H1 (cell line): Measurements from ENCODE around the gene FHL2. TPM values are rescaled to one million over a fixed set of nuclear protein-coding genes. Genes with fewer than 3 reads are reported as not detected.
A peak's percentile ranks its signal among the peaks of the same experiment; 100 is the strongest.

Experiments used
- CTCF ChIA-PET: fragments of 300-600 bp; sonication (Branson Sonifier 250); formaldehyde crosslinking; loops from one replicate; lab custom pipeline; 2021; ENCODE audit not compliant: partially characterized antibody; lab: Charles Lee
- POLR2A ChIA-PET: fragments of 300-600 bp; sonication (Branson Sonifier 250); formaldehyde crosslinking; loops from one replicate; lab custom pipeline; 2021; ENCODE audit warnings: inconsistent platforms; ENCODE audit not compliant: partially characterized antibody; lab: Charles Lee
- DNase-seq, 2 experiments: peaks; one replicate each; pipeline versions ENCODE4 v3.0.0 to v3.0.0-alpha.2; 2010 to 2022; ENCODE audit warnings: low spot score in 2 of 2, low read depth in 1 of 2, mixed read lengths in 1 of 2
- FAIRE-seq: peaks from 2 replicates; lab custom pipeline; 2011; peaks lifted over from hg19 to GRCh38; lab: Jason Lieb, UNC
- H2AFZ ChIP-seq: 2 replicates; pipeline ENCODE4 v1.8.1; 2012; ENCODE audit warnings: low read length, inconsistent platforms
- H2AK5ac ChIP-seq: 2 replicates; pipeline ENCODE4 v1.6.1; 2013; ENCODE audit warnings: low read depth, low read length
- H2BK120ac ChIP-seq: replicated peaks from 2 replicates; pipeline ENCODE3; 2013; ENCODE audit warnings: low read depth, low read length, inconsistent platforms
- H2BK12ac ChIP-seq: 2 replicates; pipeline ENCODE4 v1.6.1; 2013; ENCODE audit warnings: low read depth, low read length
- H2BK15ac ChIP-seq: 2 replicates; pipeline ENCODE4 v1.6.1; 2013; ENCODE audit warnings: low read length
- H2BK20ac ChIP-seq: 2 replicates; pipeline ENCODE4 v1.6.1; 2013; ENCODE audit warnings: low read length
- H2BK5ac ChIP-seq: 2 replicates; pipeline ENCODE4 v1.6.1; 2013; ENCODE audit warnings: low read depth, low read length
- H3K14ac ChIP-seq: 2 replicates; pipeline ENCODE4 v1.6.1; 2013; ENCODE audit warnings: inconsistent platforms; ENCODE audit not compliant: insufficient read length
- H3K18ac ChIP-seq: 2 replicates; pipeline ENCODE4 v1.6.1; 2013; ENCODE audit warnings: low read length; ENCODE audit errors: extremely low read depth
- H3K23ac ChIP-seq: 2 replicates; pipeline ENCODE4 v1.6.1; 2013; ENCODE audit warnings: inconsistent platforms; ENCODE audit not compliant: insufficient read length
- H3K23me2 ChIP-seq: 2 replicates; pipeline ENCODE4 v1.6.1; 2013; ENCODE audit warnings: low read depth, low read length
- H3K27ac ChIP-seq: 2 replicates; pipeline ENCODE4 v1.6.1; 2011; ENCODE audit warnings: low read depth, low read length, inconsistent platforms
- H3K27me3 ChIP-seq, 4 experiments: replicated peaks in 1 of 4; 1 replicate in 1 of 4; 2 replicates in 3 of 4; pipeline versions ENCODE4 v1.6.1 to v1.8.1; 2011 to 2013; ENCODE audit warnings: low read length in 3 of 4, mild to moderate bottlenecking in 3 of 4, inconsistent platforms in 2 of 4, mixed read lengths in 2 of 4, moderate library complexity in 1 of 4; ENCODE audit not compliant: control insufficient read depth in 3 of 4, insufficient read depth in 3 of 4; ENCODE audit errors: extremely low read depth in 1 of 4
- H3K36me3 ChIP-seq, 4 experiments: 2 replicates each; pipeline versions ENCODE4 v1.6.1 to v1.8.1; 2011 to 2013; ENCODE audit warnings: mild to moderate bottlenecking in 4 of 4, low read length in 3 of 4, moderate library complexity in 2 of 4, control low read depth in 1 of 4, inconsistent platforms in 1 of 4; ENCODE audit not compliant: insufficient read depth in 4 of 4, control insufficient read depth in 2 of 4
- H3K4ac ChIP-seq: replicated peaks from 2 replicates; pipeline ENCODE3; 2013; ENCODE audit warnings: low read length, low read depth, mixed read lengths, inconsistent platforms; ENCODE audit not compliant: insufficient read length
- H3K4me1 ChIP-seq, 4 experiments: replicated peaks in 1 of 4; 1 replicate in 1 of 4; 2 replicates in 3 of 4; pipeline versions ENCODE4 v1.6.1 to v1.8.1; 2011 to 2013; ENCODE audit warnings: low read length in 3 of 4, inconsistent platforms in 2 of 4, mixed read lengths in 1 of 4; ENCODE audit not compliant: insufficient read depth in 4 of 4, control insufficient read depth in 3 of 4
- H3K4me2 ChIP-seq, 2 experiments: 2 replicates each; pipeline versions ENCODE4 v1.6.1 to v1.8.1; 2011 to 2013; ENCODE audit warnings: low read depth in 2 of 2, low read length in 2 of 2, control low read depth in 1 of 2, inconsistent platforms in 1 of 2, mild to moderate bottlenecking in 1 of 2; ENCODE audit not compliant: insufficient read depth in 1 of 2
- H3K4me3 ChIP-seq, 4 experiments: fragments of 200-600, 300-600 bp in 1 of 4; sonication (generic), shearing (Covaris generic), sonication (Bioruptor Twin) in 1 of 4; 2 replicates each; pipeline versions ENCODE4 v1.5.1 to v1.8.1; 2011 to 2016; ENCODE audit warnings: low read length in 4 of 4, low read depth in 3 of 4, control low read depth in 2 of 4, inconsistent platforms in 2 of 4, mild to moderate bottlenecking in 2 of 4, mixed read lengths in 1 of 4, moderate library complexity in 1 of 4; ENCODE audit not compliant: insufficient read depth in 2 of 4; ENCODE audit errors: extremely low read depth in 1 of 4
- H3K56ac ChIP-seq: replicated peaks from 2 replicates; pipeline ENCODE3; 2013; ENCODE audit warnings: low read depth, mild to moderate bottlenecking, mixed read lengths, low read length, inconsistent platforms; ENCODE audit not compliant: insufficient read length
- H3K79me1 ChIP-seq: 2 replicates; pipeline ENCODE4 v1.6.1; 2013; ENCODE audit warnings: low read depth, low read length, control low read depth
- H3K79me2 ChIP-seq, 2 experiments: 2 replicates each; pipeline versions ENCODE4 v1.6.1 to v1.8.1; 2012 to 2013; ENCODE audit warnings: low read length in 2 of 2, mild to moderate bottlenecking in 2 of 2, inconsistent platforms in 1 of 2; ENCODE audit not compliant: insufficient read depth in 2 of 2, control insufficient read depth in 1 of 2
- H3K9ac ChIP-seq, 4 experiments: replicated peaks in 1 of 4; 1 replicate in 1 of 4; 2 replicates in 3 of 4; pipeline versions ENCODE4 v1.6.1 to v1.8.1; 2011 to 2013; ENCODE audit warnings: low read depth in 3 of 4, low read length in 3 of 4, control low read depth in 2 of 4, mild to moderate bottlenecking in 2 of 4, moderate library complexity in 2 of 4, inconsistent platforms in 1 of 4; ENCODE audit errors: extremely low read depth in 1 of 4
- H3K9me3 ChIP-seq, 2 experiments: 2 replicates each; pipeline versions ENCODE4 v1.6.1 to v1.8.1; 2012 to 2013; ENCODE audit warnings: mild to moderate bottlenecking in 2 of 2, moderate library complexity in 2 of 2, control low read depth in 1 of 2, inconsistent platforms in 1 of 2, low read depth in 1 of 2, low read length in 1 of 2, mixed read lengths in 1 of 2; ENCODE audit not compliant: insufficient read depth in 2 of 2
- H4K20me1 ChIP-seq, 2 experiments: replicated peaks in 1 of 2; 2 replicates each; pipeline versions ENCODE3 to v1.8.1; 2011 to 2013; ENCODE audit warnings: inconsistent platforms in 2 of 2, low read length in 2 of 2, mild to moderate bottlenecking in 1 of 2; ENCODE audit not compliant: insufficient read depth in 2 of 2, control insufficient read depth in 1 of 2
- H4K5ac ChIP-seq: 2 replicates; pipeline ENCODE4 v1.6.1; 2013; ENCODE audit warnings: low read length, low read depth, mixed read lengths, inconsistent platforms; ENCODE audit not compliant: insufficient read length
- H4K8ac ChIP-seq: 2 replicates; pipeline ENCODE4 v1.8.0; 2013; ENCODE audit warnings: mild to moderate bottlenecking, moderate library complexity, low read length, inconsistent platforms; ENCODE audit not compliant: insufficient read depth; ENCODE audit errors: extremely low read depth
- H4K91ac ChIP-seq: replicated peaks from 2 replicates; pipeline ENCODE3; 2013; ENCODE audit warnings: low read length, mixed read lengths, inconsistent platforms; ENCODE audit not compliant: insufficient read length
- BRCA1 ChIP-seq: IDR thresholded peaks from 2 replicates; pipeline ENCODE4 v1.6.1; 2012; ENCODE audit warnings: low read depth, low read length, improper control_type of control experiment
- CHD2 ChIP-seq: IDR thresholded peaks from 2 replicates; pipeline ENCODE4 v1.6.1; 2012; ENCODE audit warnings: low read length, improper control_type of control experiment
- KDM4A ChIP-seq: IDR thresholded peaks from one replicate; pipeline ENCODE4 v1.7.1; 2012; ENCODE audit warnings: low read depth, mild to moderate bottlenecking, moderate library complexity, low read length, inconsistent platforms; ENCODE audit not compliant: severe bottlenecking
- MAFK ChIP-seq: IDR thresholded peaks from 2 replicates; pipeline ENCODE4 v1.6.1; 2012; ENCODE audit warnings: low read depth, mild to moderate bottlenecking, improper control_type of control experiment, low read length
- PHF8 ChIP-seq: fragments of 200-600 bp; sonication (generic); conservative IDR thresholded peaks from 2 replicates; pipeline ENCODE4 v1.7.1; 2012; ENCODE audit warnings: low read depth, mild to moderate bottlenecking, inconsistent platforms, low read length, moderate library complexity
- RBBP5 ChIP-seq: IDR thresholded peaks from 2 replicates; pipeline ENCODE4 v1.7.1; 2012; ENCODE audit warnings: low read depth, mild to moderate bottlenecking, inconsistent platforms, low read length, moderate library complexity, borderline replicate concordance
- RFX5 ChIP-seq: IDR thresholded peaks from 2 replicates; pipeline ENCODE4 v1.6.1; 2011; ENCODE audit warnings: low read depth, low read length, improper control_type of control experiment, borderline replicate concordance
- TBP ChIP-seq: IDR thresholded peaks from 2 replicates; pipeline ENCODE4 v1.6.1; 2011; ENCODE audit warnings: low read depth, low read length, improper control_type of control experiment
- TCF12 ChIP-seq: IDR thresholded peaks from 2 replicates; pipeline ENCODE4 v1.6.1; 2011; ENCODE audit warnings: low read depth, mild to moderate bottlenecking, low read length
- WGBS, 2 experiments: shearing (Covaris generic) in 1 of 2; methylation state at CpG; one replicate each; pipeline versions ENCODE4 v1.1.6 to v1.1.7; 2013 to 2015; ENCODE audit warnings: low lambda C conversion rate in 2 of 2, mixed read lengths in 2 of 2, inconsistent platforms in 1 of 2, low coverage in 1 of 2, missing lambda C conversion rate in 1 of 2; ENCODE audit not compliant: insufficient replicate concordance in 2 of 2, insufficient coverage in 1 of 2, insufficient read length in 1 of 2; ENCODE audit errors: extremely low coverage in 1 of 2, missing lambda C conversion rate in 1 of 2; 5-methylcytosine and 5-hydroxymethylcytosine counted together
- polyA plus RNA-seq, 7 experiments: library from polyadenylated mRNA; depleted of rRNA in 3 of 7; stranded (reverse) in 5 of 7; unstranded in 2 of 7; fragments of >200 nt in 5 of 7; fragments of 200-250 nt in 2 of 7; gene quantifications; 1 replicate in 5 of 7; 2 replicates in 1 of 7; 4 replicates in 1 of 7; pipeline versions ENCODE4 v1.2.1 to v1.2.3, GENCODE V29; 2011 to 2013; ENCODE audit warnings: missing spikeins in 2 of 7, mixed read lengths in 2 of 7
- total RNA-seq: library from RNA; stranded (reverse); fragmentation: NEBNext Ultra II Directional; extraction: Animal tissue kit (Norgen Biotek cat#: 25700); gene quantifications from 2 replicates; pipeline ENCODE4 v1.2.1, GENCODE V29; 2021
- TF ChIP-seq, protein P1 (sequence below): IDR thresholded peaks from 2 replicates; pipeline ENCODE4 v1.6.1; 2012; ENCODE audit warnings: low read length, inconsistent platforms

The FHL2 gene
- total and polyA plus RNA-seq, 2 of the 8 experiments (the other 6 are each of a cell fraction or from before 2014, with no cell fraction given), result 33.2 to 64.3 TPM

DNA sequence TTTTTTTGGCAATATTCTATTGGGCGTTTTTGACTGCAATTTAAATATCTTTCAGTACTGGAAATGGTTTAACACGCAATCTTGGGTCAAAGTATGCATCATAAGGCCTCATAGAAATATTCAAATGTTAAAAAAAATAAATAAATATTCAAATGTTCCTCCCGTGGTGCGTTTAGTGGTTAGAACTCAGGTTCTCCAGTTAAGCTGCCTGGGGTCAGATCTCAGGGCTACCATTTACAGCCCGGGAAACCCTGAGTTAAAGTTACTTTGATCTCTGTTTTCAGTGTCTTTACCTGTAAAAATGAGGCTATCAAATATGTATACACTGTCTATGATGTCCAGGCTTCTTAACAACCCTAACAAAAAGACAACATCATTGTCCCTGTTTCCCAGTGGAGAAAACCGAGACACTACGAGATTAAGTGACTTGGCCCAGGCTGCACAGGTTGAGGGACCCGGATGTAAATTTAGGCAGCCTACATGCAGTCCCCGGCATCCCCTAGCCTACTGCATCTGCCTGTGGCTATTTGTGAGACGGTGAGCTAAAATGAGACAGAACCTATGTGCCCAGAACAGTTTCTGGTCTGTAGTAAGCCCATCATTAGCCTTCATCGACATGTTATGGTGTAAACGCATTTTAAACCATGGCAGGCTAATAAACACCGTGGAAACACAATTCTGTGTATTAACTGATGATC is 1.7 kb downstream of the FHL2 start:
- H3K27me3 ChIP-seq, result peaks cover 7 to 17% (median 13%) of the 10 kb centered on the region in 4 experiments
- peaks cover 5 to 6% of the 10 kb centered on the region in 2 experiments; a peak in 1 of 4 replicates for H3K9me3 ChIP-seq
- peaks cover 4% of the 10 kb centered on the region; the same call in 1 of the 2 replicates for H3K23me2 ChIP-seq
- H2AK5ac ChIP-seq, result no peak overlapping the region
- H4K20me1 ChIP-seq, result peaks cover 0 to 1% of the 10 kb centered on the region in 2 experiments
- H3K36me3 ChIP-seq, result no peaks in the 10 kb centered on the region; a peak in 1 of 8 replicates
- DNase-seq (no peak), FAIRE-seq (no peak)
- no peak overlapping the region for H3K27ac ChIP-seq
- no peak overlapping the region for H4K8ac ChIP-seq
- no peak overlapping the region for H3K56ac ChIP-seq
- no peak overlapping the region for H3K23ac ChIP-seq
- POLR2A ChIA-PET, result interaction anchor here (0.7 to 2.8 kb wide), 6 partner anchors 10 to 120 kb away, joined by 3 to 32 read pairs (median 8); no protein-coding TSS in a partner anchor
- H3K4ac ChIP-seq, result no peak overlapping the region
- H3K9ac ChIP-seq, result 0 out of 7 replicates have a peak overlapping the region, but pooled peaks of 1 of the 4 experiments have one; percentile 39
- H3K79me1 ChIP-seq, result peaks cover 8% of the 10 kb centered on the region
- H3K14ac ChIP-seq, result no peak overlapping the region
- H4K91ac ChIP-seq, result no peak overlapping the region
- H2BK120ac ChIP-seq, result no peak overlapping the region
- H2BK20ac ChIP-seq, result no peak overlapping the region
- H2BK5ac ChIP-seq, result no peak overlapping the region
- H4K5ac ChIP-seq, result no peak overlapping the region
- no peak overlapping the region for H2BK12ac ChIP-seq
- H3K4me1 ChIP-seq, result peaks cover 0 to 5% (median 2%) of the 10 kb centered on the region in 4 experiments; a peak in 5 of 7 replicates
- H2BK15ac ChIP-seq, result no peak overlapping the region
- WGBS, 2 experiments, result 84% methylated on average over 13 of the region's 13 CpGs; no CpG with 5 or more reads in 1 of the 2 experiments
- no peak overlapping the region for H2AFZ ChIP-seq
- H3K4me3 ChIP-seq, result peak overlapping the region in 1 of 4 experiments; percentile 96; a peak in 2 of 8 replicates
- H3K4me2 ChIP-seq, result peak overlapping the region in 1 of 2 experiments; percentile 54; a peak in 1 of 4 replicates
- CTCF ChIA-PET, result interaction anchor here (1.6 to 3.6 kb wide), 2 partner anchors 17 to 123 kb away, joined by 6 to 19 read pairs; no protein-coding TSS in a partner anchor
- H3K79me2 ChIP-seq, result peaks cover 0 to 57% of the 10 kb centered on the region in 2 experiments; a peak in 2 of 4 replicates
- no peak overlapping the region for H3K18ac ChIP-seq
- TF ChIP-seq, protein P1, sequence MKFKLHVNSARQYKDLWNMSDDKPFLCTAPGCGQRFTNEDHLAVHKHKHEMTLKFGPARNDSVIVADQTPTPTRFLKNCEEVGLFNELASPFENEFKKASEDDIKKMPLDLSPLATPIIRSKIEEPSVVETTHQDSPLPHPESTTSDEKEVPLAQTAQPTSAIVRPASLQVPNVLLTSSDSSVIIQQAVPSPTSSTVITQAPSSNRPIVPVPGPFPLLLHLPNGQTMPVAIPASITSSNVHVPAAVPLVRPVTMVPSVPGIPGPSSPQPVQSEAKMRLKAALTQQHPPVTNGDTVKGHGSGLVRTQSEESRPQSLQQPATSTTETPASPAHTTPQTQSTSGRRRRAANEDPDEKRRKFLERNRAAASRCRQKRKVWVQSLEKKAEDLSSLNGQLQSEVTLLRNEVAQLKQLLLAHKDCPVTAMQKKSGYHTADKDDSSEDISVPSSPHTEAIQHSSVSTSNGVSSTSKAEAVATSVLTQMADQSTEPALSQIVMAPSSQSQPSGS, result no peak
- TF ChIP-seq TBP (no peak), PHF8 (no peak), MAFK (no peak), BRCA1 (no peak), TCF12 (no peak), RFX5 (no peak), KDM4A (no peak), CHD2 (no peak), RBBP5 (no peak)
